ENCODE results near the gene SGPP1.
A peak's percentile ranks its signal among the peaks of the same experiment; 100 is the strongest.

The SGPP1 gene

GRCh38 chr14:63642656-63643382 lies 85.0 kb downstream of the SGPP1 start:
- peak overlapping the region; percentile 88 for H3K27ac ChIP-seq (replicated peaks)
- no peak for DNase-seq (ENCODE audit: low read depth in 1 of 2, low spot score in 1 of 2)

GRCh38 chr14:63642229-63642611 lies 85.6 kb downstream of the SGPP1 start:
- H3K27ac ChIP-seq (replicated peaks): peak overlapping the region; percentile 88
- H3K4me3 ChIP-seq (replicated peaks; ENCODE audit: insufficient read depth, low read length): peak overlapping the region; percentile 64
- H3K27me3 ChIP-seq (ENCODE audit: insufficient read depth, poor library complexity, severe bottlenecking): no peaks in the 10 kb centered on the region
- peak; percentile 4 for TF ChIP-seq REST (IDR thresholded peaks at IDR 0.05; ENCODE audit: insufficient replicate concordance, low read depth)
- no peak for TF ChIP-seq POLR2AphosphoS5 (IDR thresholded peaks at IDR 0.05; ENCODE audit: low read depth)
- TF ChIP-seq GABPA (IDR thresholded peaks at IDR 0.05; ENCODE audit: low read depth): peak; percentile 62; the same call in 1 of the 2 replicates
- DNase-seq (ENCODE audit: low read depth in 1 of 2, low spot score in 1 of 2): peak; percentile 91

More at GRCh38 chr14:63642656-63643382, 85.0 kb downstream of the SGPP1 start:
- Histone ChIP-seq H3K4me3 (replicated peaks; ENCODE audit: insufficient read depth, low read length) (peak overlapping the region; percentile 64), H3K27me3 (ENCODE audit: insufficient read depth, poor library complexity, severe bottlenecking) (no peaks in the 10 kb centered on the region)
- TF ChIP-seq REST (IDR thresholded peaks at IDR 0.05; ENCODE audit: insufficient replicate concordance, low read depth) (no peak), CTCF (IDR thresholded peaks at IDR 0.05; ENCODE audit: insufficient read depth, low read length) (no peak), SPI1 (IDR thresholded peaks at IDR 0.05; ENCODE audit: borderline replicate concordance, low read depth) (no peak), GABPA (IDR thresholded peaks at IDR 0.05; ENCODE audit: low read depth) (no peak), POLR2AphosphoS5 (IDR thresholded peaks at IDR 0.05; ENCODE audit: low read depth) (no peak)

- H3K27ac ChIP-seq (replicated peaks): peak within 1 kb of the TSS; percentile 88
- H3K4me3 ChIP-seq (replicated peaks; ENCODE audit: insufficient read depth, low read length): peak within 1 kb of the TSS; percentile 64
- no peaks in the 10 kb centered on the region for H3K27me3 ChIP-seq (ENCODE audit: insufficient read depth, poor library complexity, severe bottlenecking)
- 0 out of 2 replicates have a peak, but pooled peaks have one; percentile 37 for TF ChIP-seq SPI1 (IDR thresholded peaks at IDR 0.05; ENCODE audit: borderline replicate concordance, low read depth)
- peak; percentile 72 for TF ChIP-seq REST (IDR thresholded peaks at IDR 0.05; ENCODE audit: insufficient replicate concordance, low read depth)
- no peak; the same call in 1 of the 2 replicates for TF ChIP-seq GABPA (IDR thresholded peaks at IDR 0.05; ENCODE audit: low read depth)
- TF ChIP-seq POLR2AphosphoS5 (IDR thresholded peaks at IDR 0.05; ENCODE audit: low read depth): peak; percentile 77; the same call in 1 of the 2 replicates
- TF ChIP-seq CTCF (IDR thresholded peaks at IDR 0.05; ENCODE audit: insufficient read depth, low read length): peak; percentile 63
- DNase-seq (ENCODE audit: low read depth in 1 of 2, low spot score in 1 of 2): peak; percentile 98 to 99
Observed at GRCh38 chr14:63641473-63642228, 86.2 kb downstream of the SGPP1 start, which contains the start of gene WDR89. WDR89 (minus strand) TSS chr14:63641871; CDS start chr14:63599942, 41,929 bp downstream.

Measured in HL-60 (cell line).